ENCODE results near the gene PPOX.

DNA sequence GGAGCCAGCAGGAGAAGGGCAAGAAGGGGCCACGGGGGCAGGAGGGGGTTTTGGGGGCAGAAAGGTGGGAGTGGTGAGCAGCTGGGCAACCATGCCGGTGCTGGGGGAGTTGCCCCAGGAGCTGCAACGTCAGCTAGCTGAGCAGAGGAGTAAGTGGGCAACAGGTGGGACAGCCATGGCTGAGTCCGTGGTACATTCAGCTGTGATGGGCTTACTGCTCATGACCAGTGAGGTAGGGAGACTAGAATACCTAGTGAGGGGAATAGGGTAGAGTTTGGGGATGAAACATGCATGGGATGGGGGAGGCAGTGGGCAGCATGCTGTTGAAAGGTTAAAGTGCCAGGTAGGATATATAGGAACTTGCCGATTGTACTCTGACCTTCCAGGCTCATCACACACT, 4.6 kb upstream of the PPOX start:
- TF ChIP-seq, protein P1, sequence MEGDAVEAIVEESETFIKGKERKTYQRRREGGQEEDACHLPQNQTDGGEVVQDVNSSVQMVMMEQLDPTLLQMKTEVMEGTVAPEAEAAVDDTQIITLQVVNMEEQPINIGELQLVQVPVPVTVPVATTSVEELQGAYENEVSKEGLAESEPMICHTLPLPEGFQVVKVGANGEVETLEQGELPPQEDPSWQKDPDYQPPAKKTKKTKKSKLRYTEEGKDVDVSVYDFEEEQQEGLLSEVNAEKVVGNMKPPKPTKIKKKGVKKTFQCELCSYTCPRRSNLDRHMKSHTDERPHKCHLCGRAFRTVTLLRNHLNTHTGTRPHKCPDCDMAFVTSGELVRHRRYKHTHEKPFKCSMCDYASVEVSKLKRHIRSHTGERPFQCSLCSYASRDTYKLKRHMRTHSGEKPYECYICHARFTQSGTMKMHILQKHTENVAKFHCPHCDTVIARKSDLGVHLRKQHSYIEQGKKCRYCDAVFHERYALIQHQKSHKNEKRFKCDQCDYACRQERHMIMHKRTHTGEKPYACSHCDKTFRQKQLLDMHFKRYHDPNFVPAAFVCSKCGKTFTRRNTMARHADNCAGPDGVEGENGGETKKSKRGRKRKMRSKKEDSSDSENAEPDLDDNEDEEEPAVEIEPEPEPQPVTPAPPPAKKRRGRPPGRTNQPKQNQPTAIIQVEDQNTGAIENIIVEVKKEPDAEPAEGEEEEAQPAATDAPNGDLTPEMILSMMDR (conservative IDR thresholded peaks at IDR 0.05; ENCODE audit: low read length), result no peak
- TF ChIP-seq EZH2phosphoT487 (IDR thresholded peaks at IDR 0.05; ENCODE audit: borderline replicate concordance, low read depth, low read length), result no peak
